Activated CD8-positive, alpha-beta memory T cell treated with anti-CD3 and anti-CD28 coated beads, Interleukin-2, amount 10 ng/mL, durations not matched to agents 7 days and 5 days (primary cell): Measurements from ENCODE around the gene INSR. TPM values are rescaled to one million over a fixed set of nuclear protein-coding genes. Genes with fewer than 3 reads are reported as not detected.
"Not testable (repeated sequence)": the region's sequence is repeated elsewhere in the genome, so short reads cannot be mapped to it uniquely, and the experiment has no call there.

Experiments used
- ATAC-seq: fragments of 150-1000 bp; cut with Tn5 transposase; one replicate; pipeline ENCODE4 v1.10.0; 2021; ENCODE audit warnings: moderate library complexity
- CTCF ChIA-PET: fragments of 350-600 bp; sonication (Branson Sonifier 250); formaldehyde crosslinking; loops from one replicate; lab custom pipeline; 2021; ENCODE audit warnings: antibody characterized with exemption; lab: Charles Lee
- DNase-seq: peaks from one replicate; pipeline ENCODE4 v3.0.0-alpha.2; 2020
- H3K27ac Mint-ChIP-seq: one replicate; pipeline ENCODE4 v1.8.0; 2021; ENCODE audit warnings: mild to moderate bottlenecking, mixed read lengths
- H3K27me3 Mint-ChIP-seq: one replicate; pipeline ENCODE4 v1.8.0; 2021; ENCODE audit warnings: mixed read lengths
- H3K36me3 Mint-ChIP-seq: one replicate; pipeline ENCODE4 v1.8.0; 2021; ENCODE audit warnings: mild to moderate bottlenecking, mixed read lengths
- H3K4me1 Mint-ChIP-seq: one replicate; pipeline ENCODE4 v1.8.0; 2021; ENCODE audit warnings: mixed read lengths
- H3K4me3 Mint-ChIP-seq: one replicate; pipeline ENCODE4 v1.8.0; 2021; ENCODE audit warnings: mild to moderate bottlenecking, moderate library complexity, mixed read lengths
- H3K9me3 Mint-ChIP-seq: one replicate; pipeline ENCODE4 v1.8.0; 2022; ENCODE audit warnings: low read depth, mixed read lengths
- total RNA-seq, 2 experiments: library from RNA; stranded (reverse); gene quantifications; one replicate each; pipeline ENCODE4 v1.2.3, GENCODE V29; 2021

INSR gene
- total RNA-seq, 2 experiments from 2014 or later, result 0.20 to 0.63 TPM

GRCh38 chr19:7238051-7238450, 56.2 kb downstream of the INSR start:
- H3K4me1 Mint-ChIP-seq, result no peaks in the 10 kb centered on the region
- CTCF ChIA-PET, result no interaction called here
- H3K9me3 Mint-ChIP-seq, result peaks cover 5% of the 10 kb centered on the region
- no peak for DNase-seq
- H3K27ac Mint-ChIP-seq, result no peak overlapping the region
- no peak for ATAC-seq
- no peaks in the 10 kb centered on the region for H3K36me3 Mint-ChIP-seq
- H3K4me3 Mint-ChIP-seq, result no peak overlapping the region
- no peaks in the 10 kb centered on the region for H3K27me3 Mint-ChIP-seq

GRCh38 chr19:7236153-7236552, 58.1 kb downstream of the INSR start:
- peaks cover 3% of the 10 kb centered on the region for H3K27me3 Mint-ChIP-seq
- ATAC-seq, result no peak
- no peak overlapping the region for H3K4me3 Mint-ChIP-seq
- no peaks in the 10 kb centered on the region for H3K4me1 Mint-ChIP-seq
- H3K27ac Mint-ChIP-seq, result no peak overlapping the region
- H3K36me3 Mint-ChIP-seq, result no peaks in the 10 kb centered on the region
- DNase-seq, result no peak
- H3K9me3 Mint-ChIP-seq, result peaks cover 5% of the 10 kb centered on the region
- CTCF ChIA-PET, result no interaction called here

GRCh38 chr19:7230826-7231225, 63.4 kb downstream of the INSR start:
- Mint-ChIP-seq H3K36me3 (no peaks in the 10 kb centered on the region), H3K4me1 (no peaks in the 10 kb centered on the region), H3K9me3 (no peaks in the 10 kb centered on the region), H3K4me3 (no peak overlapping the region), H3K27me3 (peaks cover 4% of the 10 kb centered on the region), H3K27ac (no peak overlapping the region)
- CTCF ChIA-PET, result no interaction called here
- ATAC-seq (no peak), DNase-seq (no peak)

DNA sequence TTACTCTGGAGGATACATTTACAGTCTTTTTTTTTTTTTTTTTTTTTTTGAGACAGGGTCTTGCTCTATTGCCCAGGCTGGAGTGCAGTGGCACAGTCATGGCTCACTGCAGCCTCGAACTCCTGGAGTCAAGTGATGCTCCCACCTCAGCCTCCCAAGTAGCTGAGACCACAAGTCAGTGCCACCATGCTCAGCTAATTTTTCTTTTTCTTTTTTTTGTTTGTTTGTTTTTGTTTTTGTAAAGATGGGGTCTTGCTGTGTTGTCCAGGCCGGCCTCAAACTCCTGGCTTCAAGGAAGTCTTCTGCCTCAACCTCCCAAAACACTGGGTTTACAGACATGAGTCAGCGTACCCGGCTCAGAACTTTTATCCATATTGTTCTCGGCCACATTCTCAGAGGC, 64.5 kb downstream of the INSR start:
- DNase-seq (no peak), ATAC-seq (no peak)
- Mint-ChIP-seq H3K4me1 (no peaks in the 10 kb centered on the region), H3K9me3 (no peaks in the 10 kb centered on the region), H3K27me3 (peaks cover 10% of the 10 kb centered on the region), H3K27ac (no peak overlapping the region), H3K4me3 (no peak overlapping the region), H3K36me3 (no peaks in the 10 kb centered on the region)
- CTCF ChIA-PET, result interaction anchor here (0.7 kb wide), 1 partner anchor 31 kb away, joined by 4 read pairs; no protein-coding TSS in a partner anchor

DNA sequence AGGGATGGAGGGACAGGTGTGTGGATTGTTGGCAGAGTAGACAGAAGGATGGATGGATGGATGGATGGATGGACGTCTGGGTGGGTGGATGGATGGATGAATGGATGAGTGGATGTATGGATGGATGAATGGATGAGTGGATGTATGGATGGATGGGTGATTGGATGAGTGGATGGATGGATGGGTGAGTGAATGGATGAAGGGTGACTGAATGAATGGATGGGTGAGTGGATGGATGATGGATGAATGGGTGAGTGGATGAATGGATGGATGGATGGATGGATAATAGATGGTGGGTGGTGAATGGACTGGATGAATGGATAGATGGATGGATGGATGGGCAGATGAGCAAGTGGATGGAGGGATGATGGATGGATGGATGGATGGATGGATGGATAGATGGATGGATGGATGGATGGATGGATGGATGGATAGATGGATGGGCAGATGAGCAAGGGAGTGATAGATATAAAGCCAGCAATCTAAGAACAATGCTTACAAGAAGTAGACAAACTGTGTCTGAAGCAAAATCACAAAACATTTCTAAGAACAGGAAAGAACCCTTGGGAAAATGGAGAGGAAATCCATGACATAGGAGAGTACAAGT, 65.2 kb downstream of the INSR start:
- no peak for ATAC-seq
- H3K4me1 Mint-ChIP-seq, result no peaks in the 10 kb centered on the region
- no peak for DNase-seq
- H3K27ac Mint-ChIP-seq, result no peak overlapping the region
- H3K9me3 Mint-ChIP-seq, result no peaks in the 10 kb centered on the region
- no peak overlapping the region for H3K4me3 Mint-ChIP-seq
- H3K36me3 Mint-ChIP-seq, result no peaks in the 10 kb centered on the region
- H3K27me3 Mint-ChIP-seq, result peaks cover 10% of the 10 kb centered on the region
- CTCF ChIA-PET, result no interaction called here

GRCh38 chr19:7227735-7228134, 66.5 kb downstream of the INSR start:
- peaks cover 10% of the 10 kb centered on the region for H3K27me3 Mint-ChIP-seq
- no peak for DNase-seq
- no peaks in the 10 kb centered on the region for H3K9me3 Mint-ChIP-seq
- ATAC-seq, result no peak
- CTCF ChIA-PET, result no interaction called here
- no peaks in the 10 kb centered on the region for H3K4me1 Mint-ChIP-seq
- no peak overlapping the region for H3K27ac Mint-ChIP-seq
- no peaks in the 10 kb centered on the region for H3K36me3 Mint-ChIP-seq
- no peak overlapping the region for H3K4me3 Mint-ChIP-seq

- H3K36me3 Mint-ChIP-seq, H3K4me1 Mint-ChIP-seq, H3K27ac Mint-ChIP-seq, H3K4me3 Mint-ChIP-seq, ATAC-seq, H3K9me3 Mint-ChIP-seq, CTCF ChIA-PET, DNase-seq: not testable (repeated sequence)
- H3K27me3 Mint-ChIP-seq, result peaks cover 10% of the 10 kb centered on the region
Observed at GRCh38 chr19:7227149-7227548, 67.1 kb downstream of the INSR start.

GRCh38 chr19:7226739-7227138, 67.5 kb downstream of the INSR start:
- H3K27ac Mint-ChIP-seq, result no peak overlapping the region
- no peaks in the 10 kb centered on the region for H3K36me3 Mint-ChIP-seq
- no peak overlapping the region for H3K4me3 Mint-ChIP-seq
- DNase-seq (no peak), ATAC-seq (no peak)
- H3K4me1 Mint-ChIP-seq, result no peaks in the 10 kb centered on the region
- H3K9me3 Mint-ChIP-seq, result no peaks in the 10 kb centered on the region
- peaks cover 8% of the 10 kb centered on the region for H3K27me3 Mint-ChIP-seq
- CTCF ChIA-PET, result no interaction called here

DNA sequence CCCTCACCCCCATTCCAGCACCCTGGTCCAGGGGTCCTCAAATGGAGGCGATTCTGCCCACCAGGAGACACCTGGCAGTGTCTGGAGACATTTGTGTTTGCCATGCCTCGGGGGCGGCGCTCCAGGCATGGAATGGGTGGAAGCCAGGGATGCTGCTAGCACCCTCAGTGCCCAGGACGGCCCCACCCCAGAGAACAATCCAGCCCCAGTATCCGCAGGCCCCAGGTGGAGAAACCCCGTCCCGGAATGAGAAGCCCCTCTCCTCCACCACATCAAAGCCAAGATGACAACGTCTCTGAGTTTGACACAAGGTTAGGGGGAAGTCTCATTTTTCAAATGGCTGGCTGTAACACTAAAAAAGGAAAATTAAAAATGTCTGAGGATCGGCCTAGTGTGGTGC, 68.5 kb downstream of the INSR start:
- CTCF ChIA-PET, result no interaction called here
- Mint-ChIP-seq H3K4me1 (no peaks in the 10 kb centered on the region), H3K9me3 (no peaks in the 10 kb centered on the region), H3K36me3 (no peaks in the 10 kb centered on the region), H3K4me3 (no peak overlapping the region), H3K27ac (no peak overlapping the region), H3K27me3 (peaks cover 7% of the 10 kb centered on the region)
- ATAC-seq (no peak), DNase-seq (no peak)

- peaks cover 7% of the 10 kb centered on the region for H3K27me3 Mint-ChIP-seq
- H3K27ac Mint-ChIP-seq, result no peak overlapping the region
- no peaks in the 10 kb centered on the region for H3K9me3 Mint-ChIP-seq
- DNase-seq, result no peak
- H3K4me1 Mint-ChIP-seq, result no peaks in the 10 kb centered on the region
- CTCF ChIA-PET, result no interaction called here
- H3K4me3 Mint-ChIP-seq, result no peak overlapping the region
- no peak for ATAC-seq
- no peaks in the 10 kb centered on the region for H3K36me3 Mint-ChIP-seq
Observed at GRCh38 chr19:7224995-7225394, 69.2 kb downstream of the INSR start.

- Mint-ChIP-seq H3K36me3 (no peaks in the 10 kb centered on the region), H3K4me3 (no peak overlapping the region), H3K27ac (no peak overlapping the region), H3K9me3 (no peaks in the 10 kb centered on the region), H3K4me1 (no peaks in the 10 kb centered on the region), H3K27me3 (peaks cover 7% of the 10 kb centered on the region)
- DNase-seq (no peak), ATAC-seq (no peak)
- CTCF ChIA-PET, result no interaction called here
Observed at GRCh38 chr19:7224209-7224686, 70.0 kb downstream of the INSR start.

DNA sequence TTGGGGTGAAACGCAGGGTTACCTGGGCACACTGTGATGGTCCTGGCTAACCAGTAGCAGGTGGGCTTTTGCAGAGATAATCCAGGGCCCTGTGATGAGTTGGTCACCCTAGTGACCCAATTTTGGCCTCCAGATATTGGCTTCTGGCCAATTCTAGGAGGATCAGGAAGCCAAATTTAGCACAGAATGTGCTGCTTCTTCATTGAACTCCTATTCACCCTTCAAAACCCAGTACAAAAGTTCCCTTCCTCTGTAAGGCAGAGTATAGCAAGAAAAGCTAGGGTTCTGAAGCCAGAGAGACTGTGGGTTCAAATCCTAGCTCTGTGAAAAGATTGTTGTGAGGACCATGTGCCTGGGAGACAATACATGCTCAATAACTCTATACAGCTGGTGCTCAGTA, 70.8 kb downstream of the INSR start:
- Mint-ChIP-seq H3K9me3 (no peaks in the 10 kb centered on the region), H3K4me1 (no peaks in the 10 kb centered on the region), H3K36me3 (no peaks in the 10 kb centered on the region), H3K27me3 (peaks cover 7% of the 10 kb centered on the region), H3K4me3 (no peak overlapping the region), H3K27ac (no peak overlapping the region)
- DNase-seq (no peak), ATAC-seq (no peak)
- CTCF ChIA-PET, result no interaction called here

- Mint-ChIP-seq H3K4me1 (no peaks in the 10 kb centered on the region), H3K4me3 (no peak overlapping the region), H3K9me3 (no peaks in the 10 kb centered on the region), H3K36me3 (no peaks in the 10 kb centered on the region), H3K27me3 (peaks cover 4% of the 10 kb centered on the region), H3K27ac (no peak overlapping the region)
- CTCF ChIA-PET, result no interaction called here
- ATAC-seq (no peak), DNase-seq (no peak)
Observed at GRCh38 chr19:7219056-7219455, 75.2 kb downstream of the INSR start.

DNA sequence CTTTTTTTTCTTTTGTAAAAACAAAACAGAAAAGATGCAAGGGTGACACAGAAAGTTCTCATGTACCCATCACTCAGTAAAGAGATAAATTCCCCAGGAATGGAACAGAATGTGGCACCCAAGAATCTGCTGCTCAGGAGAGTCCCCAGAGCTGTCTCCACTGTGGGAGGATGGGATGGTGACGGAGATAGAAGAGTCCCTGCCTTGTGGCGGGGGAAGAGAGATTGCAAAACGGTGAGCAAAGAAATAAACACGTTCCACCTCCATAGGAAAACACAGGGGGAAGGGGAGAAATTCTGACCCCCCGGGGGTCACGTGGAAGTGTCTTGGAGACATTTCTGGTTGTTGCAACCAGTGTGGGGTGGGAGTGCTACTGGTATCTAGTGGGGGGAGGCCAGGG, 76.4 kb downstream of the INSR start:
- H3K4me3 Mint-ChIP-seq, result no peak overlapping the region
- H3K36me3 Mint-ChIP-seq, result no peaks in the 10 kb centered on the region
- no peaks in the 10 kb centered on the region for H3K4me1 Mint-ChIP-seq
- peaks cover 10% of the 10 kb centered on the region for H3K27me3 Mint-ChIP-seq
- no peaks in the 10 kb centered on the region for H3K9me3 Mint-ChIP-seq
- no peak for DNase-seq
- CTCF ChIA-PET, result no interaction called here
- no peak for ATAC-seq
- H3K27ac Mint-ChIP-seq, result no peak overlapping the region
